Measurements from ENCODE around the gene SGPP2.

Gene SGPP2

GRCh38 chr2:222459983-222460382 lies 35.6 kb downstream of the SGPP2 start:
- H3K9ac ChIP-seq (ENCODE audit: low read depth, low read length): no peak overlapping the region
- H3K4me1 ChIP-seq (ENCODE audit: insufficient read depth, low read length): no peaks in the 10 kb centered on the region
- ATAC-seq (ENCODE audit: insufficient read depth, low read depth) (no peak), DNase-seq (no peak)
- no peak overlapping the region for H3K4me3 ChIP-seq (ENCODE audit: low read depth in 1 of 2, low read length in 2 of 2)
- no peak overlapping the region for H3K27ac ChIP-seq (ENCODE audit: low read length)
- no peak overlapping the region for H2AFZ ChIP-seq (ENCODE audit: low read depth, low read length)
- TF ChIP-seq CTCF (IDR thresholded peaks at IDR 0.05; ENCODE audit: borderline replicate concordance, extremely low read depth, low read length, poor library complexity, severe bottlenecking) (no peak), EZH2 (IDR thresholded peaks at IDR 0.05; ENCODE audit: borderline replicate concordance, low read depth, low read length, severe bottlenecking) (no peak)
- no peaks in the 10 kb centered on the region for H3K36me3 ChIP-seq (ENCODE audit: insufficient read depth, low read length)
- H3K27me3 ChIP-seq (ENCODE audit: insufficient read depth, low read length, poor library complexity): peaks cover 2% of the 10 kb centered on the region
- no peaks in the 10 kb centered on the region for H3K79me2 ChIP-seq (ENCODE audit: insufficient read depth, low read length)
- H4K20me1 ChIP-seq (ENCODE audit: insufficient read depth, low read length): no peaks in the 10 kb centered on the region
- H3K9me3 ChIP-seq (ENCODE audit: insufficient read depth, low read length, severe bottlenecking): no peaks in the 10 kb centered on the region
- H3K4me2 ChIP-seq (ENCODE audit: insufficient read depth, low read length): no peak overlapping the region

- peaks cover 4% of the 10 kb centered on the region for H3K27me3 ChIP-seq (ENCODE audit: insufficient read depth, low read length, poor library complexity)
- no peak for ATAC-seq (ENCODE audit: insufficient read depth, low read depth)
- no peaks in the 10 kb centered on the region for H3K4me1 ChIP-seq (ENCODE audit: insufficient read depth, low read length)
- H3K36me3 ChIP-seq (ENCODE audit: insufficient read depth, low read length): no peaks in the 10 kb centered on the region
- H3K27ac ChIP-seq (ENCODE audit: low read length): no peak overlapping the region
- H4K20me1 ChIP-seq (ENCODE audit: insufficient read depth, low read length): no peaks in the 10 kb centered on the region
- DNase-seq: no peak
- no peak for TF ChIP-seq EZH2 (IDR thresholded peaks at IDR 0.05; ENCODE audit: borderline replicate concordance, low read depth, low read length, severe bottlenecking)
- TF ChIP-seq CTCF (IDR thresholded peaks at IDR 0.05; ENCODE audit: borderline replicate concordance, extremely low read depth, low read length, poor library complexity, severe bottlenecking): no peak
- H3K4me2 ChIP-seq (ENCODE audit: insufficient read depth, low read length): no peak overlapping the region
- no peak overlapping the region for H3K9ac ChIP-seq (ENCODE audit: low read depth, low read length)
- no peaks in the 10 kb centered on the region for H3K79me2 ChIP-seq (ENCODE audit: insufficient read depth, low read length)
- no peaks in the 10 kb centered on the region for H3K9me3 ChIP-seq (ENCODE audit: insufficient read depth, low read length, severe bottlenecking)
- H2AFZ ChIP-seq (ENCODE audit: low read depth, low read length): no peak overlapping the region
- H3K4me3 ChIP-seq (ENCODE audit: low read depth in 1 of 2, low read length in 2 of 2): no peak overlapping the region
Observed at GRCh38 chr2:222465746-222466145, 41.4 kb downstream of the SGPP2 start.

GRCh38 chr2:222468346-222468745 lies 44.0 kb downstream of the SGPP2 start:
- DNase-seq: no peak
- Histone ChIP-seq H3K27me3 (ENCODE audit: insufficient read depth, low read length, poor library complexity) (peaks cover 8% of the 10 kb centered on the region), H4K20me1 (ENCODE audit: insufficient read depth, low read length) (no peaks in the 10 kb centered on the region), H3K36me3 (ENCODE audit: insufficient read depth, low read length) (no peaks in the 10 kb centered on the region), H3K79me2 (ENCODE audit: insufficient read depth, low read length) (no peaks in the 10 kb centered on the region), H3K27ac (ENCODE audit: low read length) (no peak overlapping the region), H2AFZ (ENCODE audit: low read depth, low read length) (no peak overlapping the region), H3K4me2 (ENCODE audit: insufficient read depth, low read length) (no peak overlapping the region), H3K9me3 (ENCODE audit: insufficient read depth, low read length, severe bottlenecking) (no peaks in the 10 kb centered on the region), H3K4me1 (ENCODE audit: insufficient read depth, low read length) (no peaks in the 10 kb centered on the region), H3K4me3 (ENCODE audit: low read depth in 1 of 2, low read length in 2 of 2) (no peak overlapping the region), H3K9ac (ENCODE audit: low read depth, low read length) (no peak overlapping the region)
- TF ChIP-seq EZH2 (IDR thresholded peaks at IDR 0.05; ENCODE audit: borderline replicate concordance, low read depth, low read length, severe bottlenecking): no peak
- no peak for TF ChIP-seq CTCF (IDR thresholded peaks at IDR 0.05; ENCODE audit: borderline replicate concordance, extremely low read depth, low read length, poor library complexity, severe bottlenecking)
- no peak for ATAC-seq (ENCODE audit: insufficient read depth, low read depth)
